Mononuclear cell (primary cell): ENCODE data around the gene CUBN. TPM values are rescaled to one million over a fixed set of nuclear protein-coding genes. Genes with fewer than 3 reads are reported as not detected.

Experiments used
- H3K27me3 ChIP-seq: 2 replicates; pipeline ENCODE4 v1.6.0; 2011; ENCODE audit warnings: low read length, control low read depth; ENCODE audit not compliant: insufficient read depth
- H3K4me1 ChIP-seq: 2 replicates; pipeline ENCODE4 v1.5.1; 2011; ENCODE audit warnings: mild to moderate bottlenecking, low read length, control low read depth; ENCODE audit not compliant: insufficient read depth
- H3K4me3 ChIP-seq: 2 replicates; pipeline ENCODE4 v1.5.1; 2011; ENCODE audit warnings: mild to moderate bottlenecking, low read length, moderate library complexity
- H3K9me3 ChIP-seq: 2 replicates; pipeline ENCODE4 v1.5.1; 2011; ENCODE audit warnings: low read depth, mild to moderate bottlenecking, control low read depth, low read length
- total RNA-seq: library from RNA; depleted of rRNA; stranded (reverse); fragments of >200 nt; gene quantifications from one replicate; pipeline ENCODE4 v1.2.3, GENCODE V29; 2012

CUBN gene
- total RNA-seq, 1 donor, result 6.8 TPM

DNA sequence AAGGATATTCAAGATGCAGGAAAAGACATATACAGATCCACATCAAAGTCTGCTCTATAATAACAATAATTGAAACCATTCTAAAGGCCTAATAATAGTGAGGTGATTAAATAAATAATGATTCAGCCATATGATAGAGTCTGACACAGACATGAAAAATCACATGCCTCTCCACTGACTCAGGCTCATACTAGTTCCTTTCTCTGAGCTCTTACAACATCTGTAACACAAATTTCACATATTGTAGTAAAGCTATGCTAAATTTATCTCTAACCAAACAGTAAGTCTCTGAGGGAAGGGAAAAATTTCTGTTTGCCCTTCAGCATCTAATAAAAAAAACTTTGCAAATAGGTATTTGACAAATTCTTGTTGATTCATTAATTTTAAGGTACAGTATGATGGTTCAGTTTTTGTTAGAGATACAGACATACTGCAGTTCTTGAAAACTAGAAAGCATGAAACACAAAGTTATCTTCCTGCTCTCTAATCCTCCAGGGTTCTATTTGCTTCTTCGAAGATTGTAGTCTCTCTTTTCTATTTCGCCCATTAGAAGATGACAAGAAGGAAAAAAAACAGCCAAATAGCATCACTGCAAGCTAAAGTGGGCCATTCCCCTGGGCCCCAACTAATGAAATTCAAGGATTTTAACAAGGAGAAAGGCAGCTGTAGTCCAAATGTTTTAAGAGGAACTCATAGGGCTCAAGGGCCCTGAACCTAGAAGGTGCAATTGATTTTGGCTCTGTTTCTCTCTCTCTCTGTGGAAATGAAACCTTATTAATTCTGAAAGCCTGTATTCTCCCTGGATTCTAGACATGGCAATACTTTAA is 53.9 kb downstream of the CUBN start:
- Histone ChIP-seq H3K9me3 (no peaks in the 10 kb centered on the region), H3K4me1 (peaks cover 19% of the 10 kb centered on the region), H3K27me3 (no peaks in the 10 kb centered on the region), H3K4me3 (no peak overlapping the region)

GRCh38 chr10:17074541-17074847 is 55.1 kb downstream of the CUBN start:
- Histone ChIP-seq H3K4me3 (no peak overlapping the region), H3K9me3 (no peaks in the 10 kb centered on the region), H3K4me1 (peaks cover 19% of the 10 kb centered on the region), H3K27me3 (no peaks in the 10 kb centered on the region)

DNA sequence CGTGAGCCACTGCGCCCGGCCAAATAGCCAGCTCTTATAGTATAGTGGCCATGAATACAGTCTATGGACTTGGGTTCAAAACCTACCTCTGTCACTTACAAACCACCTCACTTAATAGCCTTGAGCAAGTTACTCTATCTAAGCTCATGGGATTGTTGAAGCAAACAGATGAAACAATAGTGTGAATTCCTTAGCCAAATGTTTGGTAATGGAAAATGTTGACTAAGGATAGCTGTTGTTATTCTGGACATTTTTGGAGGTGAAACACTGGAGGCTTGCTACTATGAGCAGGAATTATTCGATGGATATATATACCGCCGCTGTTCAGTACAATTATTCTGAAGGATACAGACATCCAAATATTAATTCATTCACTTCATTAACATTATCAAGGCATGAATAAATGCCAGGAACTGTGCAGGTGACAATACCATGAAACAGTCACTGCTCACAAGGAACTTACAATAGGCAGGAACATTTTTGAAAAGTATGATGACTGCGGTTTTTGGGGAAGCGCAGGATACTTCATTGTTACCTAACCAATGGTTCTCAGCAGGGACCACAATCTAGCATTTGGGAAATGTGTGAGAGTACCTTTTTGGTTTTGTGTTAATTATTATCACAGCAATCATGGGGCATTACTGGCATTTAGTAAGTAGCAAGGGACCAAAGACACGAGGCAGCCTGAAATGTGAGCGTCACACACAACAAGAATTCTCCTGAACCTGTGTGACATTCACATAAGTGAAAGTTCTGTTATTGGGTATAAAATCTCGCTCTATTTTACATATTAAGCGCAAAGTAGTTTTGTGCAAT is 55.7 kb downstream of the CUBN start:
- peaks cover 19% of the 10 kb centered on the region for H3K4me1 ChIP-seq
- no peaks in the 10 kb centered on the region for H3K9me3 ChIP-seq
- no peaks in the 10 kb centered on the region for H3K27me3 ChIP-seq
- H3K4me3 ChIP-seq, result no peak overlapping the region

- H3K4me1 ChIP-seq, result no peaks in the 10 kb centered on the region
- no peak overlapping the region for H3K4me3 ChIP-seq
- H3K27me3 ChIP-seq, result no peaks in the 10 kb centered on the region
- no peaks in the 10 kb centered on the region for H3K9me3 ChIP-seq
Measured at GRCh38 chr10:17068953-17069352, 60.7 kb downstream of the CUBN start.

DNA sequence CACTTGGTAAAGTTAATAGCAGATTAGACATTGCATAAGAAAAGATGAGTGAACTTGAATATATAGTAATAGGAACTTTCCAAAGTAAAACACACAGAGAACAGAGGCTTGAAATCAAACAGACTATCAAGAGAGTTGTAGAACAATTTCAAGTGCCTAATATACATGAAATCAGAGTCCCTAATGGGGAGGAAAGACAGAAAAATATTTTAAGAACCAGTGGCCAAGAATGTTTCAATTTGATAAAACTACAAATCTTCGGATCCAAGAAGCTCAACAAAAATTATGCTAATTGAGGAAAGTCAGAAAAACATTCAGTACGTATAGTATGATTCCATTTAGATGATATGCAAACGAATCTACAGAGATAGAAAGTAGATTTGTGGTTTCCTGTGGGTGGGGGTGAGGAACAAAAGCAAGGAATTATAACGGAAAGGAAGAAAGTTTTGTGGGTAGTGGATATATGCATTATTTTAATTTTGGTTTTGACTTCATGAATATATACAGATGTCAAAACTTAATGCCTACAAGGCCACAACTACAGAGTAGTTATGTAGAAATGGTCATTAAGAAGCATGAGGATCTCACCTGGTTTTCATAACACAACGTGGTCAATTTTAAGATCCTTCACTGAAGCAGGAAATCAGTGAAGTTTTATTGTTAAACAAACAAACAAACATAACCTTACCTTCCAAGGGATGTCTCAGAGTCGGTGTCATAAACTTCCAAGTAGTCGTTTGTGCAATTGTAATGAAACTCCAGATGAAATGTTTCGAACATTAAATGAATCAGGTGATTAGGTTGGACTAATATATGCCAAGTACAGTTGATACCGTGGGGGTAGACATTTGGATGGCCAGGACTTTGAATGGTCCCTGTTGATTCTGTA is 62.0 kb downstream of the CUBN start:
- Histone ChIP-seq H3K4me3 (no peak overlapping the region), H3K27me3 (no peaks in the 10 kb centered on the region), H3K9me3 (no peaks in the 10 kb centered on the region), H3K4me1 (no peaks in the 10 kb centered on the region)

GRCh38 chr10:17066807-17067206 is 62.8 kb downstream of the CUBN start:
- H3K4me1 ChIP-seq, result no peaks in the 10 kb centered on the region
- no peaks in the 10 kb centered on the region for H3K27me3 ChIP-seq
- H3K9me3 ChIP-seq, result no peaks in the 10 kb centered on the region
- no peak overlapping the region for H3K4me3 ChIP-seq

DNA sequence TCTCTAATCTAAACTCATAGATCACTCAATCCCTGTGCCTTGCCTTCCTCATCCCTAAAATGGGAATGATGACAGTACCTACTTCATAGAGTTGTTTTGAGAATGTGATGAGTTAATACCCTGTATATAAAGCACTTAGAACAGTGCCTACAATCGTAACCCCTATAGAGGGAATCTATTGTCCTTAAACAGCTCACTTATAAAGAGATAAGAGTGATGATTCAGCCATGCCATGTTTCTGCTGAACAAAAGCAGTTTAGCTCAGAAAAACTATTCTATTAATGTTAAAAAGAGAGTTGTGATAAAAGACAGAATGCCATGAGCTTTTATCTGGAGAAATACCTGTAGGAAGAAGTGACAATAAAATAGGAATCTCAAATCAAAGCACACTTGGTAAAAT is 63.6 kb downstream of the CUBN start:
- Histone ChIP-seq H3K27me3 (no peaks in the 10 kb centered on the region), H3K4me1 (no peaks in the 10 kb centered on the region)

GRCh38 chr10:17065273-17065672 is 64.3 kb downstream of the CUBN start:
- no peaks in the 10 kb centered on the region for H3K4me1 ChIP-seq
- no peak overlapping the region for H3K4me3 ChIP-seq
- no peaks in the 10 kb centered on the region for H3K9me3 ChIP-seq
- H3K27me3 ChIP-seq, result no peaks in the 10 kb centered on the region

More for the DNA sequence above, 63.6 kb downstream of the CUBN start:
- Histone ChIP-seq H3K9me3 (no peaks in the 10 kb centered on the region), H3K4me3 (no peak overlapping the region)

DNA sequence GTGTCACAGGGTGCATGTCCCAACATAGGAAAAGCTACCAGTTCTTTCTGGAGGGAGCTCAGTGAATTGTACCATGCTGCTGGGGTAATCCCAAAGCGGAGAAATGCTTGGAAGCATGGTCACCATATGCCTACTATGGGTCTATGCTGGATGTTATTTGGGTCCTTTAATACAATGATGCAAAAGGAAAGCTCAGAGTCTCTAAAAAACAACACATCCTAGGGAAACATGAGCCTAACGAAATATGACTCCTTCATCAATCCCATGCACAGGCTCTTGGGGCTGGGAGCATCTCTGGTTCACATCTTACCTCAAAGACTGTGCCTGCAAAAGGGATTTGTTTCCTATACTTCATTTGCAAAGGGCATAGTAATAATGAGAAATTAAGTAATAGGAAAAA is 65.2 kb downstream of the CUBN start:
- Histone ChIP-seq H3K27me3 (no peaks in the 10 kb centered on the region), H3K4me1 (no peaks in the 10 kb centered on the region), H3K4me3 (no peak overlapping the region), H3K9me3 (no peaks in the 10 kb centered on the region)

DNA sequence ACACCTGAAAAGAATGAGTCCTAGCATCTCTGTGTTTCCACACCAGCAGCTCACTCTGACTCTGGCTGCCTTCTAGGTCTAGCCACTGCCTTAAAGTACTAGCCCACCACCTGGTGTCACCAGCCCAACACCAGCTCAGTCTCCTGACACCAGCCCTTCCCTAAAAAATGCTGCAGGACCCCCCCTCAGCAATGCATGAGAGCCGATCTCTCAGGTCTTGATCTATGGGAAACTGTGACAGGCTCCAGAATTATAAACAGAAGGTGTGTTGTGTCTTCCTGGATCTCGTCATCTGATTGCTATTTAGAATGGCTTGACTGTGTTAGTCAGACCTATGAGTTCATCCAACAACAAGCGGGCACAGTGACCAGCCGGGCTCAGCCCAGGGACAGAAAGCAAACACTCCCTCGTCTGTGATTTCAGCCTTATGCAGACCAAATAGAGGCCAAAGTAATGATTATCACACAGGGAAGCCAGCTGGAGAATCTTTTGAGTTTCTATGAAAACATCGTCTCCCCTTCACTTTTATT is 66.6 kb downstream of the CUBN start:
- H3K4me3 ChIP-seq, result no peak overlapping the region

DNA sequence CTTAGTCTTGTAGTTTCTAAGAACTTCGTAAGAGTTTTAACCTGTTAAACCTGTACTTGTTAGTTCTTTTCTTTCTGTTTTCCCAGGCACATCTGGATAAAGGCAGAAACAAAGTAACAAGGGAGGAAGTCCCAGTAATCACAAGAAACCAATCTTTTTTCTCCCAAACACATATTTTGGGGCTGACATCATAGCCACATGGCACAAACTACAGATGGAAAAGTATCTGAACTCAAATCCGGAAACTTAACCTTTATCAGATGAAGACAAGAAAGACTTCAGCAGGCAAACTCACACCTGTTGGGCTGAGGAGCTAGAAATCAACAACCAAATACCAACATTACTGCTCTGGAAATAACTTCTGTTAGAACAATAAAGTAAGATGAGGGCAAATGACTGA is 67.1 kb downstream of the CUBN start:
- Histone ChIP-seq H3K9me3 (no peaks in the 10 kb centered on the region), H3K4me1 (no peaks in the 10 kb centered on the region), H3K27me3 (no peaks in the 10 kb centered on the region), H3K4me3 (no peak overlapping the region)

More for the DNA sequence above, 66.6 kb downstream of the CUBN start:
- H3K4me1 ChIP-seq, result no peaks in the 10 kb centered on the region
- no peaks in the 10 kb centered on the region for H3K27me3 ChIP-seq
- H3K9me3 ChIP-seq, result no peaks in the 10 kb centered on the region

GRCh38 chr10:17062009-17062408 is 67.6 kb downstream of the CUBN start:
- Histone ChIP-seq H3K27me3 (no peaks in the 10 kb centered on the region), H3K9me3 (no peaks in the 10 kb centered on the region), H3K4me1 (no peaks in the 10 kb centered on the region), H3K4me3 (no peak overlapping the region)

GRCh38 chr10:17061418-17061817 is 68.2 kb downstream of the CUBN start:
- Histone ChIP-seq H3K9me3 (no peaks in the 10 kb centered on the region), H3K27me3 (no peaks in the 10 kb centered on the region), H3K4me3 (no peak overlapping the region), H3K4me1 (no peaks in the 10 kb centered on the region)

DNA sequence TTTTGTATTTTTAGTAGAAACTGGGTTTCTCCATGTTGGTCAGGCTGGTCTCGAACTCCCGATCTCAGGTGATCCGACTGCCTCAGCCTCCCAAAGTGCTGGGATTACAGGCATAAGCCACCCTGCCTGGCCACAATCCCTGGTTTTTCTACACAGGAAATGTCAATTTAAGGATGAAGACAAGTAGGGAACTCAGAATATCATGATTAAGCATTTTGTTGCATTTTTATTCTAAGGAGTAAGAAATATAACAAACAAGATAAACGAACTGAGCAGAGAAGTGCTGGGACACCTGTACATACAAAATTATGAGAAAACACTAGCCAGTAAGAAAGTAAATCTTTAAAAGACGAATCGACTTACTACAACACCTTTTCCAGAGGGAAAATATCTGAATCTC is 69.3 kb downstream of the CUBN start:
- Histone ChIP-seq H3K4me3 (no peak overlapping the region), H3K4me1 (no peaks in the 10 kb centered on the region), H3K9me3 (no peaks in the 10 kb centered on the region), H3K27me3 (no peaks in the 10 kb centered on the region)
